A549 (cell line): Measurements from ENCODE around the gene MRPL58.

Experiments
- KDM5A ChIP-seq: fragments of 200-600 bp; sonication (generic); IDR thresholded peaks from 2 replicates; pipeline ENCODE4 v1.6.1; 2016; ENCODE audit warnings: antibody characterized with exemption, mild to moderate bottlenecking
- NR3C1 ChIP-seq: fragments of >200 bp; sonication (Bioruptor Twin); formaldehyde crosslinking; IDR thresholded peaks from 3 replicates; pipeline ENCODE4 v1.6.1; 2017
- POLR2A ChIP-seq: IDR thresholded peaks from 2 replicates; pipeline ENCODE4 v1.6.1; 2012; ENCODE audit warnings: mild to moderate bottlenecking, low read length
- TF ChIP-seq, protein P1 (sequence below): fragments of 200-600 bp; sonication (generic); IDR thresholded peaks from 2 replicates; pipeline ENCODE4 v1.6.1; 2016; ENCODE audit warnings: antibody characterized with exemption, mild to moderate bottlenecking, moderate library complexity
- TF ChIP-seq, protein P2 (sequence below): fragments of >200 bp; sonication (Bioruptor Twin); formaldehyde crosslinking; IDR thresholded peaks from 3 replicates; pipeline ENCODE4 v1.5.1; 2016

DNA sequence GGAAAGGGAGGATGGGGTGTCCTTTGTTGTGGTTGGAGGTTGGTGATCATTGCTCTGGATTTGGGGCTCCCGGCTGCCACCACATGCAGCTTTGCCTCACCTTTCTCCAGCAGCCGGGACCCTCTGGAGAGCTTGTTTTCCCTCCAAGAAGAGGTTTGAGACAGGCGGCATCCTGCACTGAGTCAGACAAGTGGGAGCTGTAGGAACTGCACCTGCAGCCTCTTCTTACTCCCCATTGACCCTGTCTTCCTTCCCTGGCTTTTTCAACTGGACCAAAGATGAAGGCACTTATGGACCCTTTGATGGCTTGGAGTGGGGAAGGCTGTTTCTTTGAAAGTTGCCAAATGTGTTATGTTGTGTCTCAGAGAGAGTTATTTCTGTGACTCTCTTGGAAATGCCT, 51.2 kb downstream of the MRPL58 start:
- TF ChIP-seq KDM5A = no peak
- TF ChIP-seq, protein P1, sequence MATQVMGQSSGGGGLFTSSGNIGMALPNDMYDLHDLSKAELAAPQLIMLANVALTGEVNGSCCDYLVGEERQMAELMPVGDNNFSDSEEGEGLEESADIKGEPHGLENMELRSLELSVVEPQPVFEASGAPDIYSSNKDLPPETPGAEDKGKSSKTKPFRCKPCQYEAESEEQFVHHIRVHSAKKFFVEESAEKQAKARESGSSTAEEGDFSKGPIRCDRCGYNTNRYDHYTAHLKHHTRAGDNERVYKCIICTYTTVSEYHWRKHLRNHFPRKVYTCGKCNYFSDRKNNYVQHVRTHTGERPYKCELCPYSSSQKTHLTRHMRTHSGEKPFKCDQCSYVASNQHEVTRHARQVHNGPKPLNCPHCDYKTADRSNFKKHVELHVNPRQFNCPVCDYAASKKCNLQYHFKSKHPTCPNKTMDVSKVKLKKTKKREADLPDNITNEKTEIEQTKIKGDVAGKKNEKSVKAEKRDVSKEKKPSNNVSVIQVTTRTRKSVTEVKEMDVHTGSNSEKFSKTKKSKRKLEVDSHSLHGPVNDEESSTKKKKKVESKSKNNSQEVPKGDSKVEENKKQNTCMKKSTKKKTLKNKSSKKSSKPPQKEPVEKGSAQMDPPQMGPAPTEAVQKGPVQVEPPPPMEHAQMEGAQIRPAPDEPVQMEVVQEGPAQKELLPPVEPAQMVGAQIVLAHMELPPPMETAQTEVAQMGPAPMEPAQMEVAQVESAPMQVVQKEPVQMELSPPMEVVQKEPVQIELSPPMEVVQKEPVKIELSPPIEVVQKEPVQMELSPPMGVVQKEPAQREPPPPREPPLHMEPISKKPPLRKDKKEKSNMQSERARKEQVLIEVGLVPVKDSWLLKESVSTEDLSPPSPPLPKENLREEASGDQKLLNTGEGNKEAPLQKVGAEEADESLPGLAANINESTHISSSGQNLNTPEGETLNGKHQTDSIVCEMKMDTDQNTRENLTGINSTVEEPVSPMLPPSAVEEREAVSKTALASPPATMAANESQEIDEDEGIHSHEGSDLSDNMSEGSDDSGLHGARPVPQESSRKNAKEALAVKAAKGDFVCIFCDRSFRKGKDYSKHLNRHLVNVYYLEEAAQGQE = no peak
- TF ChIP-seq, protein P2, sequence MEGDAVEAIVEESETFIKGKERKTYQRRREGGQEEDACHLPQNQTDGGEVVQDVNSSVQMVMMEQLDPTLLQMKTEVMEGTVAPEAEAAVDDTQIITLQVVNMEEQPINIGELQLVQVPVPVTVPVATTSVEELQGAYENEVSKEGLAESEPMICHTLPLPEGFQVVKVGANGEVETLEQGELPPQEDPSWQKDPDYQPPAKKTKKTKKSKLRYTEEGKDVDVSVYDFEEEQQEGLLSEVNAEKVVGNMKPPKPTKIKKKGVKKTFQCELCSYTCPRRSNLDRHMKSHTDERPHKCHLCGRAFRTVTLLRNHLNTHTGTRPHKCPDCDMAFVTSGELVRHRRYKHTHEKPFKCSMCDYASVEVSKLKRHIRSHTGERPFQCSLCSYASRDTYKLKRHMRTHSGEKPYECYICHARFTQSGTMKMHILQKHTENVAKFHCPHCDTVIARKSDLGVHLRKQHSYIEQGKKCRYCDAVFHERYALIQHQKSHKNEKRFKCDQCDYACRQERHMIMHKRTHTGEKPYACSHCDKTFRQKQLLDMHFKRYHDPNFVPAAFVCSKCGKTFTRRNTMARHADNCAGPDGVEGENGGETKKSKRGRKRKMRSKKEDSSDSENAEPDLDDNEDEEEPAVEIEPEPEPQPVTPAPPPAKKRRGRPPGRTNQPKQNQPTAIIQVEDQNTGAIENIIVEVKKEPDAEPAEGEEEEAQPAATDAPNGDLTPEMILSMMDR = no peak
- no peak for TF ChIP-seq POLR2A
- TF ChIP-seq NR3C1 = no peak
